GM12878 (cell line): ENCODE measurements around the gene LBR. TPM values are rescaled to one million over a fixed set of nuclear protein-coding genes. Genes with fewer than 3 reads are reported as not detected.

ENCODE experiments used
- ATAC-seq: fragments of 200-7000 bp; cut with Tn5 transposase; 3 replicates; pipeline ENCODE4 v1.9.1; 2020; ENCODE audit warnings: mild to moderate bottlenecking, moderate library complexity
- BruUV-seq: library from RNA; stranded (reverse); fragments of 400-500 nt; replicated peaks from 2 replicates; lab custom pipeline; 2021; lab: Mats Ljungman, UMichigan
- CTCF ChIA-PET: fragments of 300-600 bp; sonication (Branson Sonifier 250); formaldehyde crosslinking; extraction: SDS; loops from one replicate; lab custom pipeline; 2021; ENCODE audit warnings: inconsistent platforms; lab: Yijun Ruan, JAX
- POLR2A ChIA-PET: fragments of 350-600 bp; formaldehyde crosslinking; extraction: SDS; loops from one replicate; lab custom pipeline; 2021; ENCODE audit warnings: inconsistent platforms; lab: Charles Lee
- RAD21 ChIA-PET: fragments of 300-600 bp; sonication (Branson Sonifier 250); formaldehyde crosslinking; loops from one replicate; lab custom pipeline; 2023; ENCODE audit warnings: antibody characterized with exemption; ENCODE audit not compliant: unreplicated experiment; lab: Charles Lee
- SMC1A ChIA-PET: fragments of 300-600 bp; sonication (Branson Sonifier 250); formaldehyde crosslinking; loops from one replicate; lab custom pipeline; 2023; ENCODE audit not compliant: unreplicated experiment, uncharacterized antibody; lab: Charles Lee
- DNase-seq: peaks from one replicate; pipeline ENCODE4 v3.0.0-alpha.2; 2011; ENCODE audit warnings: low read depth, low spot score
- FAIRE-seq: peaks from 3 replicates; lab custom pipeline; 2011; peaks lifted over from hg19 to GRCh38; lab: Jason Lieb, UNC
- H2AFZ ChIP-seq: 2 replicates; pipeline ENCODE4 v1.6.0; 2011; ENCODE audit warnings: low read depth, low read length, control low read depth; ENCODE audit not compliant: control insufficient read depth
- H3K27ac ChIP-seq: 2 replicates; pipeline ENCODE4 v1.5.1; 2011; ENCODE audit warnings: control low read depth; ENCODE audit not compliant: control insufficient read depth, insufficient read depth
- H3K27me3 ChIP-seq, 2 experiments: replicated peaks in 1 of 2; 2 replicates each; pipeline versions ENCODE4 v1.6.0 to v1.6.1; 2011; ENCODE audit warnings: low read length in 1 of 2; ENCODE audit not compliant: control insufficient read depth in 2 of 2, insufficient read depth in 2 of 2
- H3K36me3 ChIP-seq, 2 experiments: 2 replicates each; pipeline ENCODE4 v1.5.1; 2011; ENCODE audit warnings: low read length in 1 of 2; ENCODE audit not compliant: control insufficient read depth in 2 of 2, insufficient read depth in 2 of 2
- H3K4me1 ChIP-seq: 2 replicates; pipeline ENCODE4 v1.6.1; 2011; ENCODE audit warnings: mild to moderate bottlenecking, low read length, moderate library complexity, mixed read lengths; ENCODE audit not compliant: control insufficient read depth, insufficient read depth
- H3K4me2 ChIP-seq: 2 replicates; pipeline ENCODE4 v1.6.0; 2011; ENCODE audit warnings: control low read depth; ENCODE audit not compliant: control insufficient read depth, insufficient read depth
- H3K4me3 ChIP-seq: fragments of 200-600 bp; sonication (generic); 2 replicates; pipeline ENCODE4 v1.5.1; 2016
- H3K79me2 ChIP-seq: 2 replicates; pipeline ENCODE4 v1.6.0; 2011; ENCODE audit warnings: low read length; ENCODE audit not compliant: control insufficient read depth, insufficient read depth
- H3K9ac ChIP-seq: 2 replicates; pipeline ENCODE4 v1.8.0; 2011; ENCODE audit warnings: low read length, control low read depth, mixed read lengths; ENCODE audit not compliant: control insufficient read depth, insufficient read depth
- H3K9me3 ChIP-seq: replicated peaks from 3 replicates; pipeline ENCODE4 v1.5.1; 2011; ENCODE audit warnings: mild to moderate bottlenecking, low read length; ENCODE audit not compliant: control insufficient read depth, insufficient read depth
- H4K20me1 ChIP-seq: 2 replicates; pipeline ENCODE4 v1.6.0; 2011; ENCODE audit not compliant: control insufficient read depth, insufficient read depth
- BCL3 ChIP-seq: IDR thresholded peaks from 2 replicates; pipeline ENCODE4 v1.6.1; 2011; ENCODE audit warnings: borderline replicate concordance, low read depth, mild to moderate bottlenecking, moderate library complexity, low read length; ENCODE audit not compliant: insufficient read depth, poor library complexity, severe bottlenecking
- E4F1 ChIP-seq: fragments of 450-650 bp; IDR thresholded peaks from 2 replicates; pipeline ENCODE4 v1.6.1; 2018; ENCODE audit warnings: borderline replicate concordance, mild to moderate bottlenecking; ENCODE audit not compliant: partially characterized antibody
- ESRRA ChIP-seq: IDR thresholded peaks from 2 replicates; pipeline ENCODE4 v1.6.1; 2012; ENCODE audit warnings: mild to moderate bottlenecking, low read length, improper control_type of control experiment
- FOXK2 ChIP-seq: fragments of 450-650 bp; IDR thresholded peaks from 2 replicates; pipeline ENCODE4 v1.6.1; 2017; ENCODE audit warnings: mild to moderate bottlenecking, moderate library complexity
- IKZF1 ChIP-seq: fragments of 450-650 bp; conservative IDR thresholded peaks from 2 replicates; pipeline ENCODE4 v1.6.1; 2017; ENCODE audit warnings: antibody characterized with exemption, mild to moderate bottlenecking
- IRF5 ChIP-seq: fragments of 450-650 bp; IDR thresholded peaks from 2 replicates; pipeline ENCODE4 v1.6.1; 2017; ENCODE audit warnings: borderline replicate concordance
- JUNB ChIP-seq: IDR thresholded peaks from 2 replicates; pipeline ENCODE4 v1.6.1; 2016; ENCODE audit warnings: antibody characterized with exemption, mild to moderate bottlenecking
- MEF2A ChIP-seq: IDR thresholded peaks from 2 replicates; pipeline ENCODE4 v1.6.1; 2011; ENCODE audit warnings: low read depth, mild to moderate bottlenecking, low read length, moderate library complexity; ENCODE audit not compliant: insufficient read depth
- RAD51 ChIP-seq: fragments of 450-650 bp; IDR thresholded peaks from 2 replicates; pipeline ENCODE4 v1.6.1; 2016; ENCODE audit warnings: moderate library complexity, mild to moderate bottlenecking, inconsistent platforms
- RELA ChIP-seq: fragments of 450-650 bp; IDR thresholded peaks from 2 replicates; pipeline ENCODE4 v1.8.0; 2014; ENCODE audit warnings: borderline replicate concordance; ENCODE audit not compliant: partially characterized antibody
- RFX5 ChIP-seq: IDR thresholded peaks from 2 replicates; pipeline ENCODE4 v1.6.1; 2011; ENCODE audit warnings: low read depth, low read length, improper control_type of control experiment
- SIX5 ChIP-seq: IDR thresholded peaks from 2 replicates; pipeline ENCODE4 v1.6.1; 2011; ENCODE audit warnings: mild to moderate bottlenecking, low read depth, low read length, moderate library complexity; ENCODE audit not compliant: severe bottlenecking
- SMAD5 ChIP-seq: IDR thresholded peaks from 2 replicates; pipeline ENCODE4 v1.6.1; 2016; ENCODE audit warnings: antibody characterized with exemption, low read depth
- SP1 ChIP-seq: IDR thresholded peaks from one replicate; pipeline ENCODE4 v1.6.1; 2011; ENCODE audit warnings: low read depth, low read length
- ZBED1 ChIP-seq: IDR thresholded peaks from 2 replicates; pipeline ENCODE4 v1.6.1; 2016; ENCODE audit warnings: borderline replicate concordance
- ZNF217 ChIP-seq: fragments of 450-650 bp; IDR thresholded peaks from 2 replicates; pipeline ENCODE4 v1.6.1; 2017; ENCODE audit warnings: antibody characterized with exemption, mild to moderate bottlenecking
- WGBS: methylation state at CpG from one replicate; pipeline ENCODE4 v1.1.6; 2016; ENCODE audit warnings: low lambda C conversion rate; ENCODE audit not compliant: insufficient replicate concordance, insufficient coverage; ENCODE audit errors: missing lambda C conversion rate; 5-methylcytosine and 5-hydroxymethylcytosine counted together
- in situ Hi-C: fragments of 300-500 bp; cut with MboI; formaldehyde crosslinking; loops from 9 replicates; pipeline ENCODE4 v1.14.3; 2018; ENCODE audit warnings: mixed read lengths
- intact Hi-C: fragments of 100-400 bp; cut with micrococcal nuclease; formaldehyde crosslinking; loops from one replicate; pipeline ENCODE4 v1.14.2; 2022; ENCODE audit not compliant: unreplicated experiment
- polyA plus RNA-seq, 11 experiments: library from polyadenylated mRNA; depleted of rRNA in 4 of 11; unstranded in 6 of 11; stranded (reverse) in 5 of 11; fragments of >200 nt; fragmentation: Nextera tagmentation in 4 of 11; fragmentation: Illumina TruSeq in 1 of 11; extraction: Ambion mirVana in 4 of 11; extraction: Trizol in 1 of 11; gene quantifications; 1 replicate in 1 of 11; 2 replicates in 10 of 11; pipeline versions ENCODE4 v1.2.1 to v1.2.3, GENCODE V29; 2011 to 2016; ENCODE audit warnings: inconsistent platforms in 2 of 11, missing spikeins in 2 of 11, low read depth in 1 of 11
- total RNA-seq, 4 experiments: library from RNA; depleted of rRNA in 3 of 4; stranded (reverse); fragments of >200 nt in 3 of 4; fragmentation: Illumina TruSeq in 1 of 4; extraction: Trizol in 1 of 4; gene quantifications; 2 replicates each; pipeline versions ENCODE4 v1.2.1 to v1.2.3, GENCODE V29; 2013 to 2021
- TF ChIP-seq, protein P1 (sequence below): IDR thresholded peaks from 2 replicates; pipeline ENCODE4 v1.6.1; 2011; ENCODE audit warnings: low read depth, mild to moderate bottlenecking, low read length, moderate library complexity, borderline replicate concordance; ENCODE audit errors: extremely low read depth

Gene LBR
- total and polyA plus RNA-seq, 10 of the 15 experiments (the other 5 are each of a cell fraction or from before 2014, with no cell fraction given): 81.8 to 178 (median 114) TPM

- TF ChIP-seq SIX5: no peak
These were observed 19.3 kb upstream of the LBR start (continued) for GRCh38 chr1:225446981-225447615.

GRCh38 chr1:225446595-225446960 lies 18.7 kb upstream of the LBR start:
- in situ Hi-C loops: no loop called here
- Histone ChIP-seq H3K9ac (no peak overlapping the region), H3K27ac (no peak overlapping the region), H4K20me1 (no peaks in the 10 kb centered on the region), H2AFZ (no peak overlapping the region), H3K36me3 (no peaks in the 10 kb centered on the region), H3K79me2 (no peaks in the 10 kb centered on the region), H3K4me1 (peaks cover 31% of the 10 kb centered on the region), H3K9me3 (no peaks in the 10 kb centered on the region), H3K27me3 (no peaks in the 10 kb centered on the region; a peak in 1 of 4 replicates), H3K4me2 (no peak overlapping the region), H3K4me3 (no peak overlapping the region)
- no peak for ATAC-seq
- ChIA-PET CTCF (interaction anchor here (2.8 kb wide), 1 partner anchor 21 kb away, joined by 16 read pairs; no protein-coding TSS in a partner anchor), RAD21 (interaction anchor here (0.9 to 4.3 kb wide), 2 partner anchors 21 to 25 kb away, joined by 3 to 22 read pairs; no protein-coding TSS in a partner anchor), SMC1A (interaction anchor here (7.3 kb wide), 1 partner anchor 20 kb away, joined by 108 read pairs; the partner anchor contains the start of gene LBR), POLR2A (interaction anchor here (1.0 to 4.3 kb wide), 2 partner anchors 8 to 19 kb away, joined by 4 to 31 read pairs; partner anchors contain the start of gene LBR)
- DNase-seq: no peak
- no peak for FAIRE-seq
- BruUV-seq: no TSS peak
- 77% methylated on average over 7 of the region's 7 CpGs for WGBS
- intact Hi-C loops: no loop called here
- TF ChIP-seq FOXK2 (no peak), E4F1 (no peak), IKZF1 (no peak), RELA (no peak), SP1 (no peak), SMAD5 (no peak), BCL3 (no peak), RAD51 (no peak), MEF2A (no peak), RFX5 (no peak), JUNB (no peak), ZNF217 (no peak), ESRRA (no peak), IRF5 (no peak), ZBED1 (no peak)
- TF ChIP-seq, protein P1, sequence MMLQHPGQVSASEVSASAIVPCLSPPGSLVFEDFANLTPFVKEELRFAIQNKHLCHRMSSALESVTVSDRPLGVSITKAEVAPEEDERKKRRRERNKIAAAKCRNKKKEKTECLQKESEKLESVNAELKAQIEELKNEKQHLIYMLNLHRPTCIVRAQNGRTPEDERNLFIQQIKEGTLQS: no peak
